Activated CD8-positive, alpha-beta T cell treated with anti-CD3 and anti-CD28 coated beads for 36 hours (primary cell): ENCODE results near the gene TBPL2. TPM values are rescaled to one million over a fixed set of nuclear protein-coding genes. Genes with fewer than 3 reads are reported as not detected.
"Not testable (repeated sequence)": the region's sequence is repeated elsewhere in the genome, so short reads cannot be mapped to it uniquely, and the experiment has no call there.

Source experiments
- ATAC-seq: fragments of 200-7000 bp; cut with Tn5 transposase; one replicate; pipeline ENCODE4 v1.10.0; 2021; ENCODE audit warnings: mild to moderate bottlenecking, moderate library complexity
- CTCF ChIA-PET: fragments of 350-600 bp; sonication (Branson Sonifier 250); formaldehyde crosslinking; loops from one replicate; lab custom pipeline; 2021; ENCODE audit warnings: antibody characterized with exemption; lab: Charles Lee
- POLR2A ChIA-PET: fragments of 350-600 bp; sonication (Branson Sonifier 250); formaldehyde crosslinking; loops from one replicate; lab custom pipeline; 2021; ENCODE audit warnings: antibody characterized with exemption; lab: Charles Lee
- DNase-seq: peaks from one replicate; pipeline ENCODE4 v3.0.0-alpha.2; 2020
- H3K27ac Mint-ChIP-seq: one replicate; pipeline ENCODE4 v1.8.0; 2021; ENCODE audit warnings: mild to moderate bottlenecking, mixed read lengths
- H3K27me3 Mint-ChIP-seq: one replicate; pipeline ENCODE4 v1.8.0; 2021; ENCODE audit warnings: mixed read lengths
- H3K36me3 Mint-ChIP-seq: one replicate; pipeline ENCODE4 v1.8.0; 2021; ENCODE audit warnings: low read depth, mixed read lengths
- H3K4me1 Mint-ChIP-seq: one replicate; pipeline ENCODE4 v1.8.0; 2021; ENCODE audit warnings: low read depth, mixed read lengths
- H3K4me3 Mint-ChIP-seq: one replicate; pipeline ENCODE4 v1.8.0; 2021; ENCODE audit warnings: mild to moderate bottlenecking, moderate library complexity, mixed read lengths
- H3K9me3 Mint-ChIP-seq: one replicate; pipeline ENCODE4 v1.8.0; 2021; ENCODE audit warnings: mixed read lengths
- intact Hi-C: fragments of 100-400 bp; cut with micrococcal nuclease; formaldehyde crosslinking; loops from one replicate; pipeline ENCODE4 v1.10.0; 2022
- total RNA-seq, 2 experiments: library from RNA; stranded (reverse); gene quantifications; one replicate each; pipeline ENCODE4 v1.2.3, GENCODE V29; 2021
- TF ChIP-seq, protein P1 (sequence below): fragments of 200-600 bp; IDR thresholded peaks from one replicate; pipeline ENCODE4 v1.8.0; 2022; ENCODE audit warnings: antibody characterized with exemption, mild to moderate bottlenecking

The TBPL2 gene
- total RNA-seq, 2 experiments from 2014 or later = not detected

GRCh38 chr14:55387121-55387520, 53.3 kb downstream of the TBPL2 start:
- no peak for ATAC-seq
- peaks cover 43% of the 10 kb centered on the region for H3K36me3 Mint-ChIP-seq
- no peaks in the 10 kb centered on the region for H3K27me3 Mint-ChIP-seq
- peaks cover 44% of the 10 kb centered on the region for H3K4me1 Mint-ChIP-seq
- DNase-seq = no peak
- no peaks in the 10 kb centered on the region for H3K9me3 Mint-ChIP-seq
- POLR2A ChIA-PET = interaction anchor here (0.6 to 1.0 kb wide), 2 partner anchors 15 to 1277 kb away, joined by 3 to 6 read pairs; no protein-coding TSS in a partner anchor
- H3K27ac Mint-ChIP-seq = peak overlapping the region; percentile 91
- TF ChIP-seq, protein P1, sequence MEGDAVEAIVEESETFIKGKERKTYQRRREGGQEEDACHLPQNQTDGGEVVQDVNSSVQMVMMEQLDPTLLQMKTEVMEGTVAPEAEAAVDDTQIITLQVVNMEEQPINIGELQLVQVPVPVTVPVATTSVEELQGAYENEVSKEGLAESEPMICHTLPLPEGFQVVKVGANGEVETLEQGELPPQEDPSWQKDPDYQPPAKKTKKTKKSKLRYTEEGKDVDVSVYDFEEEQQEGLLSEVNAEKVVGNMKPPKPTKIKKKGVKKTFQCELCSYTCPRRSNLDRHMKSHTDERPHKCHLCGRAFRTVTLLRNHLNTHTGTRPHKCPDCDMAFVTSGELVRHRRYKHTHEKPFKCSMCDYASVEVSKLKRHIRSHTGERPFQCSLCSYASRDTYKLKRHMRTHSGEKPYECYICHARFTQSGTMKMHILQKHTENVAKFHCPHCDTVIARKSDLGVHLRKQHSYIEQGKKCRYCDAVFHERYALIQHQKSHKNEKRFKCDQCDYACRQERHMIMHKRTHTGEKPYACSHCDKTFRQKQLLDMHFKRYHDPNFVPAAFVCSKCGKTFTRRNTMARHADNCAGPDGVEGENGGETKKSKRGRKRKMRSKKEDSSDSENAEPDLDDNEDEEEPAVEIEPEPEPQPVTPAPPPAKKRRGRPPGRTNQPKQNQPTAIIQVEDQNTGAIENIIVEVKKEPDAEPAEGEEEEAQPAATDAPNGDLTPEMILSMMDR = no peak
- no peak overlapping the region for H3K4me3 Mint-ChIP-seq
- CTCF ChIA-PET = interaction anchor here (1.3 to 2.5 kb wide), 3 partner anchors 30 to 117 kb away, joined by 3 to 7 read pairs (median 4); no protein-coding TSS in a partner anchor
- intact Hi-C loops = no loop called here

GRCh38 chr14:55386037-55386808, 54.2 kb downstream of the TBPL2 start:
- Mint-ChIP-seq H3K4me1 (peaks cover 47% of the 10 kb centered on the region), H3K27ac (peak overlapping the region; percentile 91), H3K4me3 (peak overlapping the region; percentile 27), H3K9me3 (no peaks in the 10 kb centered on the region), H3K36me3 (peaks cover 44% of the 10 kb centered on the region), H3K27me3 (no peaks in the 10 kb centered on the region)
- intact Hi-C loops = no loop called here
- TF ChIP-seq, protein P1 = no peak
- ATAC-seq (peak; percentile 79), DNase-seq (peak; percentile 32)
- POLR2A ChIA-PET = interaction anchor here (1.0 kb wide), 1 partner anchor 9 kb away, joined by 5 read pairs; no protein-coding TSS in a partner anchor
- CTCF ChIA-PET = interaction anchor here (1.0 to 2.5 kb wide), 4 partner anchors 11 to 116 kb away, joined by 4 to 7 read pairs (median 5); no protein-coding TSS in a partner anchor

DNA sequence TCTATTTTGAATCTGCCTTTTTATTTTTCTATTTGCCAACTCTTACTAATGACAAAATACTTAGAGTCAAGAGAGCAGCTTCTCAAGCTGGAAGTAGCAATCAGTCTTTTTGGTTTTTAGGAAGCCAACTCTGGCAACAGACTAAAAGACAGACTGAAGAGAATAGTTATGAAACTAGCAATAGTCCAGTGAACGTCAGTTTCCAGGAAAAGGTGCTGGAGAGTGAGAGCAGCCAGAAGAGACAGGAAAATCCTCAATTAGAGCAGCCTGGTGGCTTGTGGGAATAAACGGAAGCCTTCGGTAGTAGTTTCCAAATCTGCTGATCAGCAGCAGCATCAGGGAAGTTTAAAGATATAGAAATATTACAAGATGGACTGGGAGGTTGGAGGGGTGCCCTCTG, 55.9 kb downstream of the TBPL2 start:
- Mint-ChIP-seq H3K27ac (peak overlapping the region; percentile 19), H3K27me3 (no peaks in the 10 kb centered on the region), H3K4me1 (peaks cover 48% of the 10 kb centered on the region), H3K9me3 (no peaks in the 10 kb centered on the region), H3K4me3 (no peak overlapping the region), H3K36me3 (peaks cover 45% of the 10 kb centered on the region)
- TF ChIP-seq, protein P1 = no peak
- POLR2A ChIA-PET = interaction anchor here (0.7 to 1.2 kb wide), 2 partner anchors 10 to 14 kb away, joined by 3 to 4 read pairs; no protein-coding TSS in a partner anchor
- intact Hi-C loops = no loop called here
- DNase-seq (no peak), ATAC-seq (no peak)
- CTCF ChIA-PET = interaction anchor here (1.5 to 2.1 kb wide), 3 partner anchors 30 to 62 kb away, joined by 3 to 6 read pairs (median 3); no protein-coding TSS in a partner anchor

- peaks cover 39% of the 10 kb centered on the region for H3K4me1 Mint-ChIP-seq
Observed at GRCh38 chr14:55383541-55384140, 56.8 kb downstream of the TBPL2 start.

DNA sequence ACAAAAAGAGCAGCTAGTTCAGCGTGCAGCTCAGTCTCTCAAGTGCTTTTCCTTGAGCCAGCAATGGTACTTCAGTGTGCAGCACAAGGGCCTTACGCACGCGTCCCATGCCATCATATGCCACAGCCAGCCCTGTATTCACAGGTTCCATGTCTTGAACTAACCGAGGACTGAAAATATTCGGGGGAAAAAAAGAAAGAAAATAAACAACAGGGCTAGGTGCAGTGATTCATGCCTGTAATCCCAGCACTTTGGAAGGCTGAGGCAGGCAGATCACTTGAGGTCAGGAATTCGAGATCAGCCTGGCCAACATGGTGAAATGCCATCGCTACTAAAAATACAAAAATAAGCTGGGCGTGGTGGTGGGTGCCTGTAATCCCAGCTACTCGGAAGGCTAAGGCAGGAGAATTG, 57.4 kb downstream of the TBPL2 start:
- POLR2A ChIA-PET, ATAC-seq, H3K4me3 Mint-ChIP-seq, H3K9me3 Mint-ChIP-seq, intact Hi-C loops, DNase-seq, H3K27me3 Mint-ChIP-seq, H3K27ac Mint-ChIP-seq: not testable (repeated sequence)
- CTCF ChIA-PET = interaction anchor here (1.5 to 2.1 kb wide), 7 partner anchors 8 to 137 kb away, joined by 3 to 6 read pairs (median 6); no protein-coding TSS in a partner anchor
- H3K4me1 Mint-ChIP-seq = peaks cover 33% of the 10 kb centered on the region
- peaks cover 36% of the 10 kb centered on the region for H3K36me3 Mint-ChIP-seq

More at GRCh38 chr14:55383541-55384140, 56.8 kb downstream of the TBPL2 start:
- intact Hi-C loops = no loop called here
- ChIA-PET POLR2A (no interaction called here), CTCF (interaction anchor here (1.5 to 2.1 kb wide), 5 partner anchors 9 to 63 kb away, joined by 3 to 6 read pairs (median 6); no protein-coding TSS in a partner anchor)
- TF ChIP-seq, protein P1 = no peak
- peaks cover 39% of the 10 kb centered on the region for H3K36me3 Mint-ChIP-seq
- no peak for ATAC-seq
- H3K27ac Mint-ChIP-seq = peak overlapping the region; percentile 71
- H3K27me3 Mint-ChIP-seq = no peaks in the 10 kb centered on the region
- H3K9me3 Mint-ChIP-seq = no peaks in the 10 kb centered on the region
- no peak overlapping the region for H3K4me3 Mint-ChIP-seq
- DNase-seq = no peak
